DMS 273 treated with DMSO at 0.1 percent for 48 hours (cell line): ENCODE data around the gene NAALADL2.
"Not testable (repeated sequence)": the region's sequence is repeated elsewhere in the genome, so short reads cannot be mapped to it uniquely, and the experiment has no call there.

Experiments used
- DNase-seq: peaks from one replicate; lab custom pipeline; 2025; lab: John Stamatoyannopoulos, UW

NAALADL2 gene

GRCh38 chr3:175748087-175748730 lies 889.1 kb downstream of the NAALADL2 start:
- DNase-seq, result no peak

- no peak for DNase-seq
Observed at GRCh38 chr3:175749981-175750380, 890.8 kb downstream of the NAALADL2 start.

GRCh38 chr3:175751089-175751488 lies 892.0 kb downstream of the NAALADL2 start:
- no peak for DNase-seq

- no peak for DNase-seq
Observed at GRCh38 chr3:175763948-175764347, 904.8 kb downstream of the NAALADL2 start.

GRCh38 chr3:175764722-175765121 lies 905.6 kb downstream of the NAALADL2 start:
- DNase-seq, result no peak

GRCh38 chr3:175770426-175770825 lies 911.3 kb downstream of the NAALADL2 start:
- DNase-seq, result no peak

GRCh38 chr3:175777495-175777894 lies 918.4 kb downstream of the NAALADL2 start:
- no peak for DNase-seq

- DNase-seq, result no peak
Observed at GRCh38 chr3:175777965-175778364, 918.8 kb downstream of the NAALADL2 start.

GRCh38 chr3:175778994-175779393 lies 919.9 kb downstream of the NAALADL2 start:
- no peak for DNase-seq

- DNase-seq, result not testable (repeated sequence)
Observed at GRCh38 chr3:175787109-175787508, 928.0 kb downstream of the NAALADL2 start.

- DNase-seq, result no peak
Observed at GRCh38 chr3:175792245-175792644, 933.1 kb downstream of the NAALADL2 start.

- no peak for DNase-seq
Observed at GRCh38 chr3:175798326-175798725, 939.2 kb downstream of the NAALADL2 start.

- no peak for DNase-seq
Observed at GRCh38 chr3:175805825-175806224, 946.7 kb downstream of the NAALADL2 start.

- DNase-seq, result no peak
Observed at GRCh38 chr3:175807175-175807574, 948.0 kb downstream of the NAALADL2 start.

- DNase-seq, result no peak
Observed at GRCh38 chr3:175818811-175819464, 959.8 kb downstream of the NAALADL2 start.

- not testable (repeated sequence) for DNase-seq
Observed at GRCh38 chr3:175822766-175823491, 963.8 kb downstream of the NAALADL2 start.

GRCh38 chr3:175825016-175825580 lies 966.0 kb downstream of the NAALADL2 start:
- DNase-seq, result not testable (repeated sequence)

- DNase-seq, result no peak
Observed at GRCh38 chr3:175826759-175827158, 967.6 kb downstream of the NAALADL2 start.

- DNase-seq, result not testable (repeated sequence)
Observed at GRCh38 chr3:175829809-175830208, 970.7 kb downstream of the NAALADL2 start.

- not testable (repeated sequence) for DNase-seq
Observed at GRCh38 chr3:175835763-175836162, 976.6 kb downstream of the NAALADL2 start.

GRCh38 chr3:175836617-175837016 lies 977.5 kb downstream of the NAALADL2 start:
- no peak for DNase-seq

- no peak for DNase-seq
Observed at GRCh38 chr3:175837962-175838361, 978.8 kb downstream of the NAALADL2 start.
